ENCODE results near the gene RANBP17.

DNA sequence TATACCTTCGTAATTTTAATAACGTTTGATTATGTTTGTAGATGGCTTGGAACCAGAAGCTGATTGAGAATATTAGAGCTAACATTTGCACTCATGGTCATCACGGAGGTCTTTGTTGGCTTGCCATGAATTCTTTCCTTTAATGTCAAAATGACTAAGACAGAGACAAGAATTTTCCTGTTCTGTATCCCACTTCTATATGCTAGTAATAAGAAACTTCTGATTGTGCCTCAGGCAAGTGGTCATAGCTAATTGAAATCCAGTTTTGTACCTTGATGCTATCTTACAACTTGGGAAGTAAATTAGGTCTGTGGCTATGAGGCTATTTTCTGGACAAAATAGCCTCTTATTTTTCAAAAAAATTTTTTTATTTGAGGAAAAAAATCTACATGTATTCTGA lies 167.6 kb downstream of the RANBP17 start:
- TF ChIP-seq, protein P1, sequence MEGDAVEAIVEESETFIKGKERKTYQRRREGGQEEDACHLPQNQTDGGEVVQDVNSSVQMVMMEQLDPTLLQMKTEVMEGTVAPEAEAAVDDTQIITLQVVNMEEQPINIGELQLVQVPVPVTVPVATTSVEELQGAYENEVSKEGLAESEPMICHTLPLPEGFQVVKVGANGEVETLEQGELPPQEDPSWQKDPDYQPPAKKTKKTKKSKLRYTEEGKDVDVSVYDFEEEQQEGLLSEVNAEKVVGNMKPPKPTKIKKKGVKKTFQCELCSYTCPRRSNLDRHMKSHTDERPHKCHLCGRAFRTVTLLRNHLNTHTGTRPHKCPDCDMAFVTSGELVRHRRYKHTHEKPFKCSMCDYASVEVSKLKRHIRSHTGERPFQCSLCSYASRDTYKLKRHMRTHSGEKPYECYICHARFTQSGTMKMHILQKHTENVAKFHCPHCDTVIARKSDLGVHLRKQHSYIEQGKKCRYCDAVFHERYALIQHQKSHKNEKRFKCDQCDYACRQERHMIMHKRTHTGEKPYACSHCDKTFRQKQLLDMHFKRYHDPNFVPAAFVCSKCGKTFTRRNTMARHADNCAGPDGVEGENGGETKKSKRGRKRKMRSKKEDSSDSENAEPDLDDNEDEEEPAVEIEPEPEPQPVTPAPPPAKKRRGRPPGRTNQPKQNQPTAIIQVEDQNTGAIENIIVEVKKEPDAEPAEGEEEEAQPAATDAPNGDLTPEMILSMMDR (IDR thresholded peaks at IDR 0.05) = no peak
- TF ChIP-seq, protein P2, sequence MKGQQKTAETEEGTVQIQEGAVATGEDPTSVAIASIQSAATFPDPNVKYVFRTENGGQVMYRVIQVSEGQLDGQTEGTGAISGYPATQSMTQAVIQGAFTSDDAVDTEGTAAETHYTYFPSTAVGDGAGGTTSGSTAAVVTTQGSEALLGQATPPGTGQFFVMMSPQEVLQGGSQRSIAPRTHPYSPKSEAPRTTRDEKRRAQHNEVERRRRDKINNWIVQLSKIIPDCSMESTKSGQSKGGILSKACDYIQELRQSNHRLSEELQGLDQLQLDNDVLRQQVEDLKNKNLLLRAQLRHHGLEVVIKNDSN (IDR thresholded peaks at IDR 0.05; ENCODE audit: borderline replicate concordance, low read depth) = no peak
- TF ChIP-seq SIN3A (IDR thresholded peaks at IDR 0.05; ENCODE audit: borderline replicate concordance, low read depth, low read length) (no peak), MEF2A (IDR thresholded peaks at IDR 0.05; ENCODE audit: borderline replicate concordance, low read depth) (no peak), YY1 (IDR thresholded peaks at IDR 0.05; ENCODE audit: low read depth) (no peak), EP300 (IDR thresholded peaks at IDR 0.05; ENCODE audit: borderline replicate concordance in 1 of 2, low read depth in 1 of 2, low read length in 1 of 2) (no peak), POLR2AphosphoS5 (IDR thresholded peaks at IDR 0.05; ENCODE audit: low read depth, low read length) (no peak), GABPA (IDR thresholded peaks at IDR 0.05; ENCODE audit: low read depth) (no peak), FOXJ3 (CRISPR knock-in tag; IDR thresholded peaks at IDR 0.05) (no peak), RFX5 (IDR thresholded peaks at IDR 0.05; ENCODE audit: low read length) (no peak)
- TF ChIP-seq, protein P3, sequence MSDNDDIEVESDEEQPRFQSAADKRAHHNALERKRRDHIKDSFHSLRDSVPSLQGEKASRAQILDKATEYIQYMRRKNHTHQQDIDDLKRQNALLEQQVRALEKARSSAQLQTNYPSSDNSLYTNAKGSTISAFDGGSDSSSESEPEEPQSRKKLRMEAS (IDR thresholded peaks at IDR 0.05; ENCODE audit: low read depth) = no peak

Data from SK-N-SH (cell line).